Measurements from ENCODE around the gene RAB15.

The RAB15 gene

GRCh38 chr14:64931123-64931522, 41.0 kb downstream of the RAB15 start:
- no peak overlapping the region for H3K27ac ChIP-seq (ENCODE audit: low read depth, low read length)
- no peak for TF ChIP-seq CTCF (IDR thresholded peaks at IDR 0.05; ENCODE audit: insufficient read depth, low read length, poor library complexity, severe bottlenecking)
- no peak for TF ChIP-seq EZH2phosphoT487 (conservative IDR thresholded peaks at IDR 0.05; ENCODE audit: low read length)
- H4K20me1 ChIP-seq (ENCODE audit: low read depth, low read length) = no peaks in the 10 kb centered on the region
- H3F3A ChIP-seq (ENCODE audit: insufficient read depth) = no peaks in the 10 kb centered on the region
- no peak overlapping the region for H3K9ac ChIP-seq (ENCODE audit: low read length)
- no peak overlapping the region for H2AFZ ChIP-seq (ENCODE audit: low read depth, low read length, severe bottlenecking)
- no peak overlapping the region for H3K4me2 ChIP-seq (ENCODE audit: low read depth, low read length, poor library complexity, severe bottlenecking)
- no peaks in the 10 kb centered on the region for H3K27me3 ChIP-seq (ENCODE audit: low read length)
- H3K36me3 ChIP-seq (ENCODE audit: low read length) = peaks cover 33% of the 10 kb centered on the region; the same call in 1 of the 2 replicates
- no peak overlapping the region for H3K4me3 ChIP-seq (ENCODE audit: insufficient read depth, low read length, poor library complexity, severe bottlenecking)
- H3K79me2 ChIP-seq (ENCODE audit: insufficient read depth, low read length) = peaks cover 17% of the 10 kb centered on the region; the same call in 1 of the 2 replicates
- H3K9me2 ChIP-seq (replicated peaks; ENCODE audit: insufficient read depth, low read length) = no peaks in the 10 kb centered on the region
- H3K9me3 ChIP-seq (ENCODE audit: insufficient read depth, low read length) = no peaks in the 10 kb centered on the region

- Histone ChIP-seq H3K36me3 (ENCODE audit: low read length) (peaks cover 40% of the 10 kb centered on the region; the same call in 1 of the 2 replicates), H2AFZ (ENCODE audit: low read depth, low read length, severe bottlenecking) (no peak overlapping the region), H3K9me2 (replicated peaks; ENCODE audit: insufficient read depth, low read length) (no peaks in the 10 kb centered on the region), H3K4me3 (ENCODE audit: insufficient read depth, low read length, poor library complexity, severe bottlenecking) (no peak overlapping the region), H3K79me2 (ENCODE audit: insufficient read depth, low read length) (peaks cover 17% of the 10 kb centered on the region; the same call in 1 of the 2 replicates), H3K9ac (ENCODE audit: low read length) (no peak overlapping the region), H3K4me2 (ENCODE audit: low read depth, low read length, poor library complexity, severe bottlenecking) (no peak overlapping the region), H3K27ac (ENCODE audit: low read depth, low read length) (no peak overlapping the region), H4K20me1 (ENCODE audit: low read depth, low read length) (no peaks in the 10 kb centered on the region), H3F3A (ENCODE audit: insufficient read depth) (no peaks in the 10 kb centered on the region), H3K27me3 (ENCODE audit: low read length) (no peaks in the 10 kb centered on the region), H3K9me3 (ENCODE audit: insufficient read depth, low read length) (no peaks in the 10 kb centered on the region)
- no peak for TF ChIP-seq CTCF (IDR thresholded peaks at IDR 0.05; ENCODE audit: insufficient read depth, low read length, poor library complexity, severe bottlenecking)
- no peak for TF ChIP-seq EZH2phosphoT487 (conservative IDR thresholded peaks at IDR 0.05; ENCODE audit: low read length)
These were observed 41.9 kb downstream of the RAB15 start for GRCh38 chr14:64930085-64930843.

DNA sequence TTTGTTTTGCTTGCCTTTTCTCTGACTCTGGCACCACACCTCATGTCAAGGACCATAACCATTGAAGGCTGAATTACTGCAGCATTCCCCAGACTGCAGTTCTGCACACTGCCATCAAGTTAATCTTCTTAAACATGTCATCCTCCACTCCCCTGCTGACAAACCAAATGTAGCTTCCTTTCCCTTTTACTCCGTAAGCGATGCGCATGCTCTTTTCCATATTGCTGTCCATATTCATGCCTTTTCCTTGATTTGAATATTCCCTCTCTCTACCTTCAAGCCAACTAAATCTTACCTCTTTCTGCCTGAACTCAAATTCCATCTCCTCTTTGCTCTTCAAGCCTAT, 43.1 kb downstream of the RAB15 start:
- no peaks in the 10 kb centered on the region for H4K20me1 ChIP-seq (ENCODE audit: low read depth, low read length)
- H3K27me3 ChIP-seq (ENCODE audit: low read length) = no peaks in the 10 kb centered on the region
- no peak overlapping the region for H2AFZ ChIP-seq (ENCODE audit: low read depth, low read length, severe bottlenecking)
- H3K4me2 ChIP-seq (ENCODE audit: low read depth, low read length, poor library complexity, severe bottlenecking) = no peak overlapping the region
- H3K9me3 ChIP-seq (ENCODE audit: insufficient read depth, low read length) = no peaks in the 10 kb centered on the region
- H3K4me3 ChIP-seq (ENCODE audit: insufficient read depth, low read length, poor library complexity, severe bottlenecking) = no peak overlapping the region
- H3K27ac ChIP-seq (ENCODE audit: low read depth, low read length) = no peak overlapping the region
- H3K9me2 ChIP-seq (replicated peaks; ENCODE audit: insufficient read depth, low read length) = no peaks in the 10 kb centered on the region
- peaks cover 52% of the 10 kb centered on the region for H3K36me3 ChIP-seq (ENCODE audit: low read length)
- H3K9ac ChIP-seq (ENCODE audit: low read length) = no peak overlapping the region
- H3K79me2 ChIP-seq (ENCODE audit: insufficient read depth, low read length) = peaks cover 27% of the 10 kb centered on the region
- TF ChIP-seq CTCF (IDR thresholded peaks at IDR 0.05; ENCODE audit: insufficient read depth, low read length, poor library complexity, severe bottlenecking) = no peak
- no peak for TF ChIP-seq EZH2phosphoT487 (conservative IDR thresholded peaks at IDR 0.05; ENCODE audit: low read length)
- H3F3A ChIP-seq (ENCODE audit: insufficient read depth) = no peaks in the 10 kb centered on the region

Data from SU-DHL-6 (cell line).